C4-2B (cell line): ENCODE results near the gene DVL3.

Experiments
- H3K27ac ChIP-seq: fragments of 450-650 bp; 2 replicates; pipeline ENCODE4 v1.5.1; 2017
- CTCF ChIP-seq: fragments of 450-650 bp; conservative IDR thresholded peaks from 2 replicates; pipeline ENCODE4 v1.5.1; 2017; ENCODE audit warnings: mild to moderate bottlenecking
- ZFX ChIP-seq: fragments of 450-650 bp; IDR thresholded peaks from 2 replicates; pipeline ENCODE4 v1.6.1; 2017

The DVL3 gene

DNA sequence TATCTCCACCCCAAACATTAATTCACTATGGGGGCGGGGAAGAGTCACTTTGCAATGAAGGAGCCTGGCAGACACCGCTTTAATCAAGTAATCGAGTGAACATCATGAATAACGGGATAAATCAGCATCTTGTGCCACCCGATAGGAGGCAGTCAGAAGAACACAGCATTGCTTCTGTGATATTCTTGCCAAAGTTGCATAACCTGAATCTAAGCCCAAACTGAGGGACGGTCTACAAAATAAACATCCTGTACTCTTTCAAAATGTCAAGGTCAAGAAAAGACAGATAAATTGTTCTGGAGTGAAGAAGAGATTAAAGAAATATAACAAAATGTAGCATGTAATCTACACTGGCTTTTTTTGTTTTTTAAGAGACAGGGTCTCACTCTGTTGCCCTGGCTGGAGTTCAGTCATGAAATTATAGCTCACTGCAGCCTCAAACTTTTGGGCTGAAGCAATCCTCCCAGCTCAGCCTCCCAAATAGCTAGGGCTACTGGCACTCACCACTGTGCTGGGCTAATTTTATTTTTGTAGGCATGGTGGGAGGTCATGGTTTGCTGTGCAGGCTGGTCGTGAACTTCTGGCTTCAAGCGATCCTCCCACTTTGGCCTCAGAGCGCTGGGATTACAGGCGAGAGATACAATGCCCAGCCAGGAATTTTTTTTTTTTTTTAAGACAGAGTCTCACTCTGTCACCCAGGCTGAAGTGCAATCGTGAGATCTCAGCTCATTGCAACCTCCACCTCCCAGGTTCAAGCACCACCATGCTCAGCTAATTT lies 54.2 kb downstream of the DVL3 start:
- no peak for TF ChIP-seq ZFX
- no peak for TF ChIP-seq CTCF
- no peak overlapping the region for H3K27ac ChIP-seq

GRCh38 chr3:184211297-184211696 lies 56.1 kb downstream of the DVL3 start:
- TF ChIP-seq CTCF: no peak
- TF ChIP-seq ZFX: no peak
- no peak overlapping the region for H3K27ac ChIP-seq

DNA sequence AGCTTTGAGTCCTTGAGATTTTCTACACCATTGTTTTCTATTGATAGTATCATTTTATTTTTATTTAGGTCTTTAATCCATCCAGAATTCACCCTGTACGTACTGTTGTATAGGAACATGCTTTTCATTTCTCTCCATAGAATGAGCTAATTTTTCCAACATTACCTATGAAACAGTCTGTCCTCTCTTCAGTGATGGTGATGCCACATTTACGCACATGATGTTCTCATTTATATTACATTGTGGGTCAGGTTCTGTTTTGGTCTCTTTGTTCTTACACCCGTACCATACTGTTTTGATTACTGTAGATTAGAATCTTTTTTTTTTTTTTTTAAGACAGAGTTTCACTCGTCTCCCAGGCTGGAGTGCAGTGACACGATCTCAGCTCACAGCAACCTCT lies 56.5 kb downstream of the DVL3 start:
- TF ChIP-seq ZFX: no peak
- no peak for TF ChIP-seq CTCF

DNA sequence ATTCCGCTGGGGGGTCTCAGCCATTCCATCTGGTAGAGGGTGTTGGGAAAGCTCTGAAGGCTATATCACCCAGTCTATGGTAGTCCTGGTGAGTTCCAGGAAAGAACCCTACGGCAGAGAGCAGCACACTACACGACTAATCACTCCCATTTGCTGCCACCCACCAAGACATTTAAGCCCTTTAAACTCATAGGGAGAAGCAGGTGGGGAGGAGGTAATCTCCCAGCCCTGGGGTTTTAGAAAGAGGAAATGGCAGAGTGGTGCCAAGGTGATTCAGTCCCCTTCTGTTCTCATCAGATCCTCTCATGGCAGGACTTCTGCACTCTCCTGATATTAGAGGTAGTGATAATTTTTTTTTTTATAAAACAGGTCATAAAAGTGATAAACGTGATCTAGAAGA lies 63.6 kb downstream of the DVL3 start:
- no peak overlapping the region for H3K27ac ChIP-seq
- TF ChIP-seq ZFX (no peak), CTCF (no peak)

More for the DNA sequence above, 56.5 kb downstream of the DVL3 start:
- H3K27ac ChIP-seq: no peak overlapping the region

- TF ChIP-seq CTCF (no peak), ZFX (no peak)
- H3K27ac ChIP-seq: no peak overlapping the region
These were observed 67.3 kb downstream of the DVL3 start for GRCh38 chr3:184222521-184222920.
